DOHH2 (cell line): ENCODE results near the gene KCNH1.

Experiments
- H3F3A ChIP-seq: fragments of 200-600 bp; sonication (generic), shearing (Covaris generic); 2 replicates; pipeline ENCODE4 v1.6.0; 2016; ENCODE audit warnings: antibody characterized with exemption, mild to moderate bottlenecking; ENCODE audit not compliant: control insufficient read depth, insufficient read depth
- H3K27ac ChIP-seq: fragments of 200-600 bp; sonication (generic); 2 replicates; pipeline ENCODE4 v1.5.1; 2014; ENCODE audit warnings: low read depth, mild to moderate bottlenecking, low read length, moderate library complexity
- H3K27me3 ChIP-seq: fragments of 200-600 bp; sonication (generic); 2 replicates; pipeline ENCODE4 v1.6.1; 2014; ENCODE audit warnings: mild to moderate bottlenecking, low read length, mixed read lengths; ENCODE audit not compliant: control insufficient read depth
- H3K36me3 ChIP-seq: fragments of 200-600 bp; sonication (generic); 2 replicates; pipeline ENCODE4 v1.6.1; 2014; ENCODE audit warnings: mild to moderate bottlenecking, low read length, moderate library complexity, mixed read lengths; ENCODE audit not compliant: control insufficient read depth
- H3K4me1 ChIP-seq: fragments of 200-600 bp; sonication (generic); 2 replicates; pipeline ENCODE4 v1.6.1; 2014; ENCODE audit warnings: mild to moderate bottlenecking, low read length, mixed read lengths; ENCODE audit not compliant: control insufficient read depth
- H3K4me2 ChIP-seq: fragments of 200-600 bp; sonication (generic); 2 replicates; pipeline ENCODE4 v1.6.0; 2014; ENCODE audit warnings: mild to moderate bottlenecking, low read length, moderate library complexity
- H3K4me3 ChIP-seq: fragments of 200-600 bp; sonication (generic); 2 replicates; pipeline ENCODE4 v1.5.1; 2014; ENCODE audit warnings: mild to moderate bottlenecking, low read length, mixed read lengths
- H3K79me2 ChIP-seq: fragments of 200-600 bp; sonication (generic); 2 replicates; pipeline ENCODE4 v1.6.1; 2014; ENCODE audit warnings: mild to moderate bottlenecking, low read length, mixed read lengths; ENCODE audit not compliant: control insufficient read depth
- H3K9me2 ChIP-seq: fragments of 200-600 bp; sonication (generic); replicated peaks from 2 replicates; pipeline ENCODE4 v1.6.1; 2014; ENCODE audit warnings: mild to moderate bottlenecking, low read length, mixed read lengths; ENCODE audit not compliant: control insufficient read depth
- H3K9me3 ChIP-seq: fragments of 200-600 bp; sonication (generic); 2 replicates; pipeline ENCODE4 v1.6.1; 2014; ENCODE audit warnings: antibody characterized with exemption, low read length, mixed read lengths; ENCODE audit not compliant: control insufficient read depth, insufficient read depth
- H4K20me1 ChIP-seq: fragments of 200-600 bp; sonication (generic); 2 replicates; pipeline ENCODE4 v1.6.0; 2014; ENCODE audit warnings: low read depth, mild to moderate bottlenecking, antibody characterized with exemption, low read length, moderate library complexity; ENCODE audit not compliant: control insufficient read depth, insufficient read depth
- CTCF ChIP-seq: fragments of 200-600 bp; sonication (generic); IDR thresholded peaks from one replicate; pipeline ENCODE4 v1.5.1; 2014; ENCODE audit warnings: antibody characterized with exemption, mild to moderate bottlenecking, low read depth, low read length; ENCODE audit not compliant: poor library complexity, severe bottlenecking
- EZH2phosphoT487 ChIP-seq: fragments of 200-600 bp; sonication (generic); IDR thresholded peaks from 2 replicates; pipeline ENCODE4 v1.6.1; 2017; ENCODE audit warnings: borderline replicate concordance, mild to moderate bottlenecking, antibody characterized with exemption, low read length, moderate library complexity, mixed read lengths

KCNH1 gene

GRCh38 chr1:210920258-210920657 lies 213.7 kb downstream of the KCNH1 start:
- H3K4me1 ChIP-seq, result no peaks in the 10 kb centered on the region

GRCh38 chr1:210918893-210919292 lies 215.1 kb downstream of the KCNH1 start:
- H3K4me2 ChIP-seq, result no peak overlapping the region
- no peaks in the 10 kb centered on the region for H3K36me3 ChIP-seq
- H3K9me2 ChIP-seq, result no peaks in the 10 kb centered on the region
- no peaks in the 10 kb centered on the region for H3K4me1 ChIP-seq
- no peaks in the 10 kb centered on the region for H3F3A ChIP-seq
- no peaks in the 10 kb centered on the region for H4K20me1 ChIP-seq
- no peaks in the 10 kb centered on the region for H3K79me2 ChIP-seq
- H3K27ac ChIP-seq, result no peak overlapping the region
- TF ChIP-seq EZH2phosphoT487 (no peak), CTCF (no peak)
- H3K9me3 ChIP-seq, result no peaks in the 10 kb centered on the region
- H3K27me3 ChIP-seq, result no peaks in the 10 kb centered on the region
- H3K4me3 ChIP-seq, result no peak overlapping the region

More at GRCh38 chr1:210920258-210920657, 213.7 kb downstream of the KCNH1 start:
- Histone ChIP-seq H3K79me2 (no peaks in the 10 kb centered on the region), H3K4me2 (no peak overlapping the region), H3F3A (no peaks in the 10 kb centered on the region), H3K4me3 (no peak overlapping the region), H3K27ac (no peak overlapping the region), H3K9me2 (no peaks in the 10 kb centered on the region), H4K20me1 (no peaks in the 10 kb centered on the region), H3K36me3 (no peaks in the 10 kb centered on the region), H3K27me3 (no peaks in the 10 kb centered on the region), H3K9me3 (no peaks in the 10 kb centered on the region)
- TF ChIP-seq CTCF, result no peak

GRCh38 chr1:210917560-210918169 lies 216.3 kb downstream of the KCNH1 start:
- no peaks in the 10 kb centered on the region for H3K9me2 ChIP-seq
- H3K27ac ChIP-seq, result no peak overlapping the region
- H3K36me3 ChIP-seq, result no peaks in the 10 kb centered on the region
- no peaks in the 10 kb centered on the region for H4K20me1 ChIP-seq
- H3K4me3 ChIP-seq, result no peak overlapping the region
- no peak overlapping the region for H3K4me2 ChIP-seq
- no peaks in the 10 kb centered on the region for H3F3A ChIP-seq
- H3K9me3 ChIP-seq, result no peaks in the 10 kb centered on the region
- H3K27me3 ChIP-seq, result no peaks in the 10 kb centered on the region
- no peaks in the 10 kb centered on the region for H3K79me2 ChIP-seq
- H3K4me1 ChIP-seq, result no peaks in the 10 kb centered on the region
- TF ChIP-seq EZH2phosphoT487 (no peak), CTCF (no peak)
